Measurements from ENCODE around the gene MISP.
"Not testable (repeated sequence)": the region's sequence is repeated elsewhere in the genome, so short reads cannot be mapped to it uniquely, and the experiment has no call there.

Gene MISP

DNA sequence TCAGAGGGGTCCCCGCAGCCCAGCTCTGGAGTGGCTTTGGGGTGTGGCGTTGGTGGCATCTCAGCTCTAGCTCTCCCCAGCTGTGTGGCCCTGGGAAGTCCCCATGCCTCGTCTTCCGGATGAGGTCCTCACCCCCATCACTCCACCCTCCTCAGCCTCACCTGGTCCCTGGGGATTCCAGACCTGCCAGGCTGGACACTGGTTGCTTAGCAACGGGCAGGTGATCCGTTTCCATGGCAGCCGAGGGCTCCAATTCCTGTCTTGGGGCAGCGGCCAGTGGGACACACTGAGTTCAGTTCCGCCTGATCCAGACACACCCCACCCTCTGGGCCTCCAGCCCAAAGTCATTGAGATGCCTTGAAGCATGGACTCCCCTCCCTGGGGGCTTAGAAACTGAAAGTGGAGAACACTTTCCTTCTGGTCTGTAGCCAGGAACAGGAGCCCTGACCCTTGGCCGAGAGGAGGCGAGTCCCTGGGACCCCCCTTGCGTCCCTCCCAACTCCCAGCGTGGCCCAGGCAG, 7.7 kb upstream of the MISP start:
- ATAC-seq: no peak
- TF ChIP-seq, protein P1, sequence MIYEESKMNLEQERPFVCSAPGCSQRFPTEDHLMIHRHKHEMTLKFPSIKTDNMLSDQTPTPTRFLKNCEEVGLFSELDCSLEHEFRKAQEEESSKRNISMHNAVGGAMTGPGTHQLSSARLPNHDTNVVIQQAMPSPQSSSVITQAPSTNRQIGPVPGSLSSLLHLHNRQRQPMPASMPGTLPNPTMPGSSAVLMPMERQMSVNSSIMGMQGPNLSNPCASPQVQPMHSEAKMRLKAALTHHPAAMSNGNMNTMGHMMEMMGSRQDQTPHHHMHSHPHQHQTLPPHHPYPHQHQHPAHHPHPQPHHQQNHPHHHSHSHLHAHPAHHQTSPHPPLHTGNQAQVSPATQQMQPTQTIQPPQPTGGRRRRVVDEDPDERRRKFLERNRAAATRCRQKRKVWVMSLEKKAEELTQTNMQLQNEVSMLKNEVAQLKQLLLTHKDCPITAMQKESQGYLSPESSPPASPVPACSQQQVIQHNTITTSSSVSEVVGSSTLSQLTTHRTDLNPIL (CRISPR knock-in tag; IDR thresholded peaks at IDR 0.05; ENCODE audit: low read depth): no peak
- TF ChIP-seq ZC3H10 (CRISPR knock-in tag; IDR thresholded peaks at IDR 0.05) (no peak), TCF4 (CRISPR knock-in tag; IDR thresholded peaks at IDR 0.05; ENCODE audit: borderline replicate concordance) (no peak), ZFP3 (CRISPR knock-in tag; IDR thresholded peaks at IDR 0.05) (no peak), ZNF8 (CRISPR knock-in tag; IDR thresholded peaks at IDR 0.05) (no peak), SNAI2 (CRISPR knock-in tag; IDR thresholded peaks at IDR 0.05) (no peak), ZNF565 (CRISPR knock-in tag; conservative IDR thresholded peaks at IDR 0.05; ENCODE audit: low read depth) (no peak), PPARA (CRISPR knock-in tag; IDR thresholded peaks at IDR 0.05; ENCODE audit: borderline replicate concordance) (no peak)
- TF ChIP-seq, protein P2, sequence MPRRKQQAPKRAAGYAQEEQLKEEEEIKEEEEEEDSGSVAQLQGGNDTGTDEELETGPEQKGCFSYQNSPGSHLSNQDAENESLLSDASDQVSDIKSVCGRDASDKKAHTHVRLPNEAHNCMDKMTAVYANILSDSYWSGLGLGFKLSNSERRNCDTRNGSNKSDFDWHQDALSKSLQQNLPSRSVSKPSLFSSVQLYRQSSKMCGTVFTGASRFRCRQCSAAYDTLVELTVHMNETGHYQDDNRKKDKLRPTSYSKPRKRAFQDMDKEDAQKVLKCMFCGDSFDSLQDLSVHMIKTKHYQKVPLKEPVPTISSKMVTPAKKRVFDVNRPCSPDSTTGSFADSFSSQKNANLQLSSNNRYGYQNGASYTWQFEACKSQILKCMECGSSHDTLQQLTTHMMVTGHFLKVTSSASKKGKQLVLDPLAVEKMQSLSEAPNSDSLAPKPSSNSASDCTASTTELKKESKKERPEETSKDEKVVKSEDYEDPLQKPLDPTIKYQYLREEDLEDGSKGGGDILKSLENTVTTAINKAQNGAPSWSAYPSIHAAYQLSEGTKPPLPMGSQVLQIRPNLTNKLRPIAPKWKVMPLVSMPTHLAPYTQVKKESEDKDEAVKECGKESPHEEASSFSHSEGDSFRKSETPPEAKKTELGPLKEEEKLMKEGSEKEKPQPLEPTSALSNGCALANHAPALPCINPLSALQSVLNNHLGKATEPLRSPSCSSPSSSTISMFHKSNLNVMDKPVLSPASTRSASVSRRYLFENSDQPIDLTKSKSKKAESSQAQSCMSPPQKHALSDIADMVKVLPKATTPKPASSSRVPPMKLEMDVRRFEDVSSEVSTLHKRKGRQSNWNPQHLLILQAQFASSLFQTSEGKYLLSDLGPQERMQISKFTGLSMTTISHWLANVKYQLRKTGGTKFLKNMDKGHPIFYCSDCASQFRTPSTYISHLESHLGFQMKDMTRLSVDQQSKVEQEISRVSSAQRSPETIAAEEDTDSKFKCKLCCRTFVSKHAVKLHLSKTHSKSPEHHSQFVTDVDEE (CRISPR knock-in tag; IDR thresholded peaks at IDR 0.05): no peak

DNA sequence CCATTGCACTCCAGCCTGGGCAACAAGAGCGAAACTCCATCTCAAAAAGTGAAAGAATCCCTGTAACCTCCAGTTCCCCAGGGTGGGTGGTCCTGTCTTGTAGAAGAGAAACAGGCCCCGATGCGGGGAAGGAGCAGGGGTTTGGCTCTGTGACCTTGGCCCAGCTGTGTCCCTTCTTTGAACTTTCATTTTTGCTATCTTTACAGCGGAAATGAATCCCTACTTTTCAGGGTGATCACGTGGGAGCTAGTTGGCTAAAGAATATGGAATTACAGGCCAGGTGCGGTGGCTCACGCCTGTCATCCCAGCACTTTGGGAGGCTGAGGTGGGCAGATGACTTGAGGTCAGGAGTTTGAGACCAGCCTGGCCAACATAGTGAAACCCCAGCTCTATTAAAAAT, 5.8 kb upstream of the MISP start:
- not testable (repeated sequence) for ATAC-seq

DNA sequence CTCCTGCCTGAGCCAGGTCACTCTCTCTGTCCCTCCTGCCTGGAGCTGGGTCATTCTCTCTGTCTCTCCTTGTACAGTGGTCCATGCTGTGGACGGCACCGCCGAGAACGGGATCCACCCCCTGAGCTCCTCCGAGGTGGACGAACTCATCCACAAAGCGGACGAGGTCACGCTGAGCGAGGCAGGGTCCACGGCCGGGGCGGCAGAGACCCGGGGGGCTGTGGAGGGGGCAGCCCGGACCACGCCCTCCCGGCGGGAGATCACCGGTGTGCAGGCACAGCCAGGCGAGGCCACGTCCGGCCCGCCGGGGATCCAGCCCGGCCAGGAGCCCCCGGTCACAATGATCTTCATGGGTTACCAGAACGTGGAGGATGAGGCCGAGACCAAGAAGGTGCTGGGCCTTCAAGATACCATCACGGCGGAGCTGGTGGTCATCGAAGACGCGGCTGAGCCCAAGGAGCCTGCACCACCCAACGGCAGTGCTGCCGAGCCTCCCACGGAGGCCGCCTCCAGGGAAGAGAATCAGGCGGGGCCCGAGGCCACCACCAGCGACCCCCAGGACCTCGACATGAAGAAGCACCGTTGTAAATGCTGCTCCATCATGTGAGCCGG, 4.6 kb upstream of the MISP start:
- TF ChIP-seq BACH2 (CRISPR knock-in tag; IDR thresholded peaks at IDR 0.05; ENCODE audit: borderline replicate concordance) (no peak), ZNF70 (CRISPR knock-in tag; IDR thresholded peaks at IDR 0.05) (no peak), TOX (CRISPR knock-in tag; IDR thresholded peaks at IDR 0.05; ENCODE audit: borderline replicate concordance) (no peak), ESRRG (CRISPR knock-in tag; IDR thresholded peaks at IDR 0.05) (no peak), OSR1 (CRISPR knock-in tag; IDR thresholded peaks at IDR 0.05) (no peak), CSDC2 (CRISPR knock-in tag; IDR thresholded peaks at IDR 0.05) (no peak)
- TF ChIP-seq, protein P2 (CRISPR knock-in tag; IDR thresholded peaks at IDR 0.05): no peak
- TF ChIP-seq, protein P3, sequence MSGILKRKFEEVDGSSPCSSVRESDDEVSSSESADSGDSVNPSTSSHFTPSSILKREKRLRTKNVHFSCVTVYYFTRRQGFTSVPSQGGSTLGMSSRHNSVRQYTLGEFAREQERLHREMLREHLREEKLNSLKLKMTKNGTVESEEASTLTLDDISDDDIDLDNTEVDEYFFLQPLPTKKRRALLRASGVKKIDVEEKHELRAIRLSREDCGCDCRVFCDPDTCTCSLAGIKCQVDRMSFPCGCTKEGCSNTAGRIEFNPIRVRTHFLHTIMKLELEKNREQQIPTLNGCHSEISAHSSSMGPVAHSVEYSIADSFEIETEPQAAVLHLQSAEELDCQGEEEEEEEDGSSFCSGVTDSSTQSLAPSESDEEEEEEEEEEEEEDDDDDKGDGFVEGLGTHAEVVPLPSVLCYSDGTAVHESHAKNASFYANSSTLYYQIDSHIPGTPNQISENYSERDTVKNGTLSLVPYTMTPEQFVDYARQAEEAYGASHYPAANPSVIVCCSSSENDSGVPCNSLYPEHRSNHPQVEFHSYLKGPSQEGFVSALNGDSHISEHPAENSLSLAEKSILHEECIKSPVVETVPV (CRISPR knock-in tag; IDR thresholded peaks at IDR 0.05): no peak
- ATAC-seq: no peak

DNA sequence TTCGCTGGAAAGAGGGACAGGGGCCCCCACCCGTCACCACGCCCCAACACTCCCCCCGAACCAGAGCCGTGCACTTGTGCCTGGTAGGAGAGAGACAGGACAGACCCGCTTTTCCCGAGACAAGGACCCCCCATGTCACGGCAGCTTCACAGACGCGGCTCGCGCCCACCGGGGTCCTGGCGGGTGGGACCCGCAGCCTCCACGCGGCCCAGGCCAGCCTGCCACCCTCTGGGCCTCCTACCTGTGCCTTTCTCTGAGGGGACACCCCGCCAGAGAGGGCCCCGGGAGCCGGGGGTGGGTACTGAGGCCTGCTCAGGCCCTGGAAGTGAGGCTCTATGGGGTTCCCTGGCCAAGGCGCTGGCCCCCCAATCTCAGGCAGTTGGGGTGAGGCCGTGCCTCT, 4.0 kb upstream of the MISP start:
- no peak for ATAC-seq
- TF ChIP-seq ZFP30 (CRISPR knock-in tag; IDR thresholded peaks at IDR 0.05) (no peak), OSR1 (CRISPR knock-in tag; IDR thresholded peaks at IDR 0.05) (no peak), GLIS3 (CRISPR knock-in tag; IDR thresholded peaks at IDR 0.05) (no peak), TCF4 (CRISPR knock-in tag; IDR thresholded peaks at IDR 0.05; ENCODE audit: borderline replicate concordance) (no peak), RARB (CRISPR knock-in tag; IDR thresholded peaks at IDR 0.05) (no peak), ESRRG (CRISPR knock-in tag; IDR thresholded peaks at IDR 0.05) (no peak), ZC3H10 (CRISPR knock-in tag; IDR thresholded peaks at IDR 0.05) (no peak), PPARA (CRISPR knock-in tag; IDR thresholded peaks at IDR 0.05; ENCODE audit: borderline replicate concordance) (no peak), SNAI2 (CRISPR knock-in tag; IDR thresholded peaks at IDR 0.05) (no peak), ZNF565 (CRISPR knock-in tag; conservative IDR thresholded peaks at IDR 0.05; ENCODE audit: low read depth) (no peak), CSDC2 (CRISPR knock-in tag; IDR thresholded peaks at IDR 0.05) (no peak), ZNF8 (CRISPR knock-in tag; IDR thresholded peaks at IDR 0.05) (no peak)
- TF ChIP-seq, protein P1 (CRISPR knock-in tag; IDR thresholded peaks at IDR 0.05; ENCODE audit: low read depth): no peak
- TF ChIP-seq, protein P4, sequence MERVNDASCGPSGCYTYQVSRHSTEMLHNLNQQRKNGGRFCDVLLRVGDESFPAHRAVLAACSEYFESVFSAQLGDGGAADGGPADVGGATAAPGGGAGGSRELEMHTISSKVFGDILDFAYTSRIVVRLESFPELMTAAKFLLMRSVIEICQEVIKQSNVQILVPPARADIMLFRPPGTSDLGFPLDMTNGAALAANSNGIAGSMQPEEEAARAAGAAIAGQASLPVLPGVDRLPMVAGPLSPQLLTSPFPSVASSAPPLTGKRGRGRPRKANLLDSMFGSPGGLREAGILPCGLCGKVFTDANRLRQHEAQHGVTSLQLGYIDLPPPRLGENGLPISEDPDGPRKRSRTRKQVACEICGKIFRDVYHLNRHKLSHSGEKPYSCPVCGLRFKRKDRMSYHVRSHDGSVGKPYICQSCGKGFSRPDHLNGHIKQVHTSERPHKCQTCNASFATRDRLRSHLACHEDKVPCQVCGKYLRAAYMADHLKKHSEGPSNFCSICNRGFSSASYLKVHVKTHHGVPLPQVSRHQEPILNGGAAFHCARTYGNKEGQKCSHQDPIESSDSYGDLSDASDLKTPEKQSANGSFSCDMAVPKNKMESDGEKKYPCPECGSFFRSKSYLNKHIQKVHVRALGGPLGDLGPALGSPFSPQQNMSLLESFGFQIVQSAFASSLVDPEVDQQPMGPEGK (CRISPR knock-in tag; IDR thresholded peaks at IDR 0.05; ENCODE audit: borderline replicate concordance): no peak
- TF ChIP-seq, protein P5, sequence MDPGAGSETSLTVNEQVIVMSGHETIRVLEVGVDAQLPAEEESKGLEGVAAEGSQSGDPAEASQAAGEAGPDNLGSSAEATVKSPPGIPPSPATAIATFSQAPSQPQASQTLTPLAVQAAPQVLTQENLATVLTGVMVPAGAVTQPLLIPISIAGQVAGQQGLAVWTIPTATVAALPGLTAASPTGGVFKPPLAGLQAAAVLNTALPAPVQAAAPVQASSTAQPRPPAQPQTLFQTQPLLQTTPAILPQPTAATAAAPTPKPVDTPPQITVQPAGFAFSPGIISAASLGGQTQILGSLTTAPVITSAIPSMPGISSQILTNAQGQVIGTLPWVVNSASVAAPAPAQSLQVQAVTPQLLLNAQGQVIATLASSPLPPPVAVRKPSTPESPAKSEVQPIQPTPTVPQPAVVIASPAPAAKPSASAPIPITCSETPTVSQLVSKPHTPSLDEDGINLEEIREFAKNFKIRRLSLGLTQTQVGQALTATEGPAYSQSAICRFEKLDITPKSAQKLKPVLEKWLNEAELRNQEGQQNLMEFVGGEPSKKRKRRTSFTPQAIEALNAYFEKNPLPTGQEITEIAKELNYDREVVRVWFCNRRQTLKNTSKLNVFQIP (CRISPR knock-in tag; IDR thresholded peaks at IDR 0.05; ENCODE audit: borderline replicate concordance, low read depth): no peak
